22Rv1 (cell line): ENCODE results near the gene CTNND2.

Experiments
- CTCF ChIP-seq: fragments of 450-650 bp; IDR thresholded peaks from 2 replicates; pipeline ENCODE4 v1.5.1; 2017; ENCODE audit warnings: mild to moderate bottlenecking
- ZFX ChIP-seq: fragments of 450-650 bp; IDR thresholded peaks from 2 replicates; pipeline ENCODE4 v1.6.1; 2017; ENCODE audit warnings: antibody characterized with exemption, borderline replicate concordance

GRCh38 chr5:11797132-11797531, 107.1 kb downstream of the CTNND2 start:
- TF ChIP-seq CTCF = no peak
- no peak for TF ChIP-seq ZFX
